A673 (cell line): ENCODE results near the gene PRSS21.

Experiments used
- EZH2 ChIP-seq: fragments of 200-600 bp; sonication (generic); IDR thresholded peaks from 2 replicates; pipeline ENCODE4 v1.6.1; 2017; ENCODE audit warnings: borderline replicate concordance, low read depth, mild to moderate bottlenecking, mixed read lengths, antibody characterized with exemption, low read length; ENCODE audit not compliant: poor library complexity, severe bottlenecking
- TF ChIP-seq, protein P1 (sequence below): fragments of 300-800, 200-600 bp; sonication (generic); conservative IDR thresholded peaks from 2 replicates; pipeline ENCODE4 v1.5.1; 2017; ENCODE audit warnings: low read depth, mild to moderate bottlenecking, antibody characterized with exemption, low read length, moderate library complexity, mixed read lengths

DNA sequence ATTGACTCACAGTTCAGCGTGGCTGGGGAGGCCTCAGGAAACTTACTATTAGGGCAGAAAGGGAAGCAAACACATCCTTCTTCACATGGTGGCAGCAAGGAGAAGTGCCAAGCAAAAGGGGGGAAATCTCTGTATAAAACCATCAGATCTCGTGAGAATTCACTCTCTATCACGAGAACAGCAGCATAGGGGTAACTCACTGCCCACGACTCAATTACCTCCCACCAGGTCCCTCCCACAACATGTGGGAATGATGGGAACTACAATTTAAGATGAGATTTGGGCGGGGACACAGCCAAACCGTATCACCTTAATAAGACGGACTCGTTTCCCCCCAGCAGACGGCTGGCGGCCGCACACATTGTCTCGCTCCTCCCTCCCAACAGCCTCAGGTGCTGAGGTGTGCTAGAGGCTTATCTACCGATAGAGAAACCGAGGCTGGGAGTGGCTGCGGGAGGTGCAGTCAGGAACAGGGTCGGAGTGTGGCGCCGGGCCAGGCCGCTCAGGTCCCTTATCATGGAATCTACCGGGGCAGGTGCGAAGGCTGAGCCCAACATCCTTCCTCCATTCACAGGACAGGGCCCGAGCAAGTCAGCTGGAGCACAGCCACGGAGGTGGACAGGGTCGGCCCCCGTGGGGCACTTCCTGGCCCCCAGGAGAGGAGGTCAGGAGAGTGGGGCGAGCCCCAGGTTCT is 8.2 kb downstream of the PRSS21 start:
- TF ChIP-seq, protein P1, sequence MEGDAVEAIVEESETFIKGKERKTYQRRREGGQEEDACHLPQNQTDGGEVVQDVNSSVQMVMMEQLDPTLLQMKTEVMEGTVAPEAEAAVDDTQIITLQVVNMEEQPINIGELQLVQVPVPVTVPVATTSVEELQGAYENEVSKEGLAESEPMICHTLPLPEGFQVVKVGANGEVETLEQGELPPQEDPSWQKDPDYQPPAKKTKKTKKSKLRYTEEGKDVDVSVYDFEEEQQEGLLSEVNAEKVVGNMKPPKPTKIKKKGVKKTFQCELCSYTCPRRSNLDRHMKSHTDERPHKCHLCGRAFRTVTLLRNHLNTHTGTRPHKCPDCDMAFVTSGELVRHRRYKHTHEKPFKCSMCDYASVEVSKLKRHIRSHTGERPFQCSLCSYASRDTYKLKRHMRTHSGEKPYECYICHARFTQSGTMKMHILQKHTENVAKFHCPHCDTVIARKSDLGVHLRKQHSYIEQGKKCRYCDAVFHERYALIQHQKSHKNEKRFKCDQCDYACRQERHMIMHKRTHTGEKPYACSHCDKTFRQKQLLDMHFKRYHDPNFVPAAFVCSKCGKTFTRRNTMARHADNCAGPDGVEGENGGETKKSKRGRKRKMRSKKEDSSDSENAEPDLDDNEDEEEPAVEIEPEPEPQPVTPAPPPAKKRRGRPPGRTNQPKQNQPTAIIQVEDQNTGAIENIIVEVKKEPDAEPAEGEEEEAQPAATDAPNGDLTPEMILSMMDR = no peak
- TF ChIP-seq EZH2 = no peak
